ENCODE results near the gene ACSM3.

GRCh38 chr16:20846551-20846950, 82.7 kb downstream of the ACSM3 start:
- TF ChIP-seq RAD21 (IDR thresholded peaks at IDR 0.05) = no peak
- TF ChIP-seq SP1 (IDR thresholded peaks at IDR 0.05) = no peak
- no peak for TF ChIP-seq CTCF (IDR thresholded peaks at IDR 0.05; ENCODE audit: low read depth, low read length, missing input control)
- TF ChIP-seq HNF4G (IDR thresholded peaks at IDR 0.05) = no peak
- TF ChIP-seq REST (IDR thresholded peaks at IDR 0.05) = no peak
